ENCODE results near the gene PASK.

- TF ChIP-seq EZH2 (IDR thresholded peaks at IDR 0.05) (no peak), POLR2AphosphoS5 (IDR thresholded peaks at IDR 0.05; ENCODE audit: borderline replicate concordance, low read depth, low read length) (no peak)
These were observed 8.7 kb upstream of the PASK start for GRCh38 chr2:241157841-241158545.
